Stimulated activated naive CD8-positive, alpha-beta T cell treated with anti-CD3 and anti-CD28 coated beads, Interleukin-15, Interleukin-2, amounts not matched to agents 100 U/mL and 50 U/mL, for 24 hours (primary cell): ENCODE results near the gene DDA1.
"Not testable (repeated sequence)": the region's sequence is repeated elsewhere in the genome, so short reads cannot be mapped to it uniquely, and the experiment has no call there.

Experiments
- ATAC-seq: fragments of 150-1000 bp; cut with Tn5 transposase; one replicate; pipeline ENCODE4 v1.10.0; 2021
- DNase-seq: peaks from one replicate; pipeline ENCODE4 v3.0.0; 2021

Gene DDA1

DNA sequence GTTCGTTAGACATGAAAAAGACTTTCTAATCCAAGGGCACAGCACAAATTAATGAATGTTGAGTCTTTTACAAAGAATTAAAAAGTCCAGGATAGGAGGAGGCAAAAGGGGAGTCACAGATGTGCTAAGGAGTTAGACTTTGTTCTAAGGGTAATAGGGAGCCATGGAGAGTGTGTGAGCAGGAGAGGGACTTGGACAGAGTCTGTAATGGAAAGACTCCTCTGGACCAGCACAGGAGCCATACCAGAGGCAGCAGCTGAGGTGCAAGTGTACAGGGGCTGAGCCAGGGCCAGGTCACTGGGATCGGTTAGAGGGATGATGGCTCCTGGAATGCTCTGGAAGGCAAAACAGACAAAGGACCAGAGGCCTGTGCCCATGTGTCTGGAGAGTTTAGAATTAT, 38.5 kb downstream of the DDA1 start:
- no peak for DNase-seq
- ATAC-seq = no peak

DNA sequence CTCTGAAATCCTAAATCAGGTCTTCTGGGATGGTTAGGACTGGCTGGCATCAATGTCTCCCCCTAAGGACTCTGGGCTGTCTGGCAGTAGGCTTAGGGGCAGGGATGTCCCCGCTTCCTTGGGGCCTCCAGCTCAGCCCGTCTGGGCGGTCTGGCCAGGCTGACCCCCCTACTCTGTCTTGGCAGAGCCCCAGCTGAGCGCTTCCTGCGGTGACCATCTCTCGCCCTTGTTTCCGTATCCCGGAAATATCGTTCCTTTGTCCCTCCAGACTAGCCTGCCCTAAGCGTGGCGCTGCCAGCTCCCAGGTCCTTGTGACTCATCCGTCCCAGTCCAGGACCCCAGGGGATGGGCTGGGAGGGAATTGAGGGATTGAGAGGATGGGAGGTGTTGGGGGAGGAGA, 39.3 kb downstream of the DDA1 start:
- no peak for DNase-seq
- no peak for ATAC-seq

DNA sequence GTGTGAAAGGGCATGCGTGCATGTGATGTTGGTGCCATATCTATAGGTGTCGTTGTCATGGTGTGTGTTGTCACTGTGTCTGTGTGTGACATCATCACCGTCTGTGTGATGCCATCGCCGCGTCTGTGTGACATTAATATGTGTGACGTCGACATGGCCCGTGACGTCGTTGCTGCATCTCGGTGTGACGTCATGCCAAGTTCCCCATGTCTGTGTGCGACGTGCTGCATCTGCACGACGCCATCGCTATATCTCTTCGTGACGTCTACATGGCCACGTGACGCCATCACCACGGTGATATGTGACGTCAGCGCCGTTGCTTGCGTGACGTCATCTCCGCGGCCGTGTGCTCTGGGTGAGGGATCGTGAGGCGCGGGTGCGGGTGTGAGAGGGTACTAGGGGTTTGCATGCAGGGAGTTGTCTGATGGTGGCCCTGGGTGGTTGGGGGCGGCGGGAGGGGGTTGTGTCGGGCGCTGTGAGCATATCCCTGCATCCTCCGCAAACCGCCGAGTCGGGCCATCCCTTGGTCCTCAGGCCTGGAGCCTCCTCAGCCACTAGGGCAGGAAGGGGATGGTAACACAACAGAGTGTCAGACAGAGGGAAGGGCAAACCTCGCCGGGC, 42.6 kb downstream of the DDA1 start:
- ATAC-seq = no peak
- DNase-seq = no peak

DNA sequence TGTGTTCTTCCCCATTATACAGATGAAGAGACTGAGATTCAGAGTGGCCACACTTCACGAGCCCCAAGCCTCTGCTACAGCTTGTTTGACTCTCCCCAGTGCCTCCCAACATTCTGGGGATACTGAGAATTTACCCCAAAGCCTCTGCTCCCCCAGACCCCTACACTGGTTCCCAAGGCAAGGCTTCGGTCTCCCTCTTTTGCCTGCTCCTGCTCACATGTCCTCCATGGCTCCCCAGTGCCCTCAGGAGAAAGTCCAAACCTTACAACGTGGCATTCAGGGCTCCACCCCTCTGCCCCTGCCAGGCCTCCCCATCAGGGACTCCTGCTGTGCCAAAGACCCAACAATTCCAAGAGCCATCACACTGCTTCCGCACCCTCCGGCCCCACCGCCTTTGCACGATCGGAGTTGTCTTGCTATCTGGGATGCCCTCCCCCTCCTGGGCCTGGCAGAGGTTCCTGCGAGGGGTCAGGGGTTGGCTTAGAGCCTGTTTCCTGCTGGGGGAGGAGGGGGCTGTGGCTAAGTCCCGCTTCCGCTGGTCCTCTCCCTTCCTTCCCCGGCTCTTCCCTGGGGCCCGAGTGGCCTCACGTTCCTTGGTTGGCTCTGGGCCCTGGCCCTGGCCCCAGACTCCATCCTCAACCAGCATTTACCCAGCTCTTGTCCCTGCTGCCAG, 43.4 kb downstream of the DDA1 start:
- no peak for DNase-seq
- ATAC-seq = no peak

DNA sequence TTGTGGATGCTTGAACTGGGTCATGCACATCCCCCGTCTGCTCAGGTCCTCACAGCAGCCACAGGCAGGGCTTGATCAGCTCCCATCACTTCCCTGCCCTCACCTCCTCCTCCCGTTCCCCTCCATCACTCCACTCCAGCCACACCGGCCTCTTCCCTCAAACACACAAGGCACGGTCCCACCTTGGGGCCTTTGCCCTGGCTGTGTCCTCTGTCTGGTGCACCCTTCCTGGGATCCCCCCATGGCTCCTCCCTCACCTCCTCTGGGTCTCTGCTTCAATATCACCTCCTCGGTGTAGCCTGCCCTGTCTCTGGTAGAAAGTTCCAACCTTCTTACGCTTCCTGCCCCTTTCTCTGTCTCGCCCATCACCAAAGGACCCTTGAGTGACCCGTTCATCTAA, 44.0 kb downstream of the DDA1 start:
- DNase-seq (no peak), ATAC-seq (peak; percentile 47)

DNA sequence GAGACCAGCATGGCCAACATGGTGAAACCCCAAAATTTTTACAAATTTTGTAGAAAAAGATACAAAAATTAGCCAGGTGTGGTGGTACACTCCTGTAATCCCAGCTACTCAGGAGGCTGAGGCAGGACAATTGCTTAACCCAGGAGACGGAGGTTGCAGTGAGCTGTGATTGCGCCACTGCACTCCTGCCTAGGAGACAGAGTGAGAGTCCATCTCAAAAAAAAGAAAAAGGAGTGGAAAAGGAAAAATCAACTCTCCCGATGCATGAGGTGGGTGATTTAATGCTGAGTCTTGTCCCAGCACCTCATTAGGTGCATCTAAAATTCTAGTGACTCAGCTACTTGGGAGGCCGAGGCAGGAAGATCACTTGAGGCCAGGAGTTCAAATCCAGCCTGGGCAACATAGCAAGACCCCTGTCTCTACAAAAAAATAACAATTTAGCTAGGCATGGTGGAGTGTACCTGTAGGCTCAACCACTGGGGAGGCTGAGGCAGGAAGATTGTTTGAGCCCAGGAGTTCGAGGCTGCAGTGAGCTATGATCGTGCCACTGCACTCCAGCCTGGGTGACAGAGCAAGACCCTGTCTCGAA, 47.8 kb downstream of the DDA1 start:
- ATAC-seq = no peak
- DNase-seq = no peak

DNA sequence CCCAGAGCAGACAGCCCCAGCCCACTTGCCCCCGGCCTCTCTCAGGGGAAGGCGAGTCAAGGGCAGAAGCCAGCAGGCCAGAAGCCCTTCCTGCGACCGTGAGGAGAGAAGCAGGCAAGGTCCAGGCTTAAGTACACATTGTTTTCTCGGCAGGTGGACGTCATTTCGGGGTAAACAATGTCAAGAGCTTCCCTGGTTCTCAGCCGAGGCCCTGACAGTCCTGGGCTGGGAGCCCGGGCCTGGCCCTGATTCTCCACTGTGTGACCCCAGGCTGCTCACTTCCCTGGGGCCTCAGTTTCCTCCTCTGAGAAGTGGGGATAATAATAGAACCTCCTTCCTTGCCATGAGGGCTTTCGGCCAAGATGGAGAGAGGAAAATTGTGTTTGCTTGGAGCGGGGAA, 48.4 kb downstream of the DDA1 start:
- ATAC-seq = no peak

DNA sequence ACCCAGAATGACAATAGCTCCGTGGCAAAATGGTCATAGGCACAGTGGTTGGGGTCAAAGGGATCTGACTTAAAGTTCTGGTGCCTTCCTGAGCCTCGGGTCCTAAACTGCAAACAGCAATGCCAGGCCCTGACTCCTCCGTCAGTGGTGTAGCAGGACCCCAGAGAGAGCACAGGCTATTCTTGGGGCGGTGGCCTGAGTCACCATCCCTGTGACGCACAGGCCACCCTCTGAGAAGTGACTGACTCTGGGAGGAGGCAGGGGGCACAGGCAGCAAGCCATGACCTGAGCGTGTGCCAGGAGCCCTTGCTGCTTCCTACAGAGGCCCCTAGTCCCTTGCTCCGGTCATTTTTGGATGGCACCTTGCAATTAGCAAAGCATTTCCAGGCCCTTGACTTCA, 49.0 kb downstream of the DDA1 start:
- no peak for DNase-seq
- ATAC-seq = no peak

More for the DNA sequence above, 48.4 kb downstream of the DDA1 start:
- DNase-seq = no peak

DNA sequence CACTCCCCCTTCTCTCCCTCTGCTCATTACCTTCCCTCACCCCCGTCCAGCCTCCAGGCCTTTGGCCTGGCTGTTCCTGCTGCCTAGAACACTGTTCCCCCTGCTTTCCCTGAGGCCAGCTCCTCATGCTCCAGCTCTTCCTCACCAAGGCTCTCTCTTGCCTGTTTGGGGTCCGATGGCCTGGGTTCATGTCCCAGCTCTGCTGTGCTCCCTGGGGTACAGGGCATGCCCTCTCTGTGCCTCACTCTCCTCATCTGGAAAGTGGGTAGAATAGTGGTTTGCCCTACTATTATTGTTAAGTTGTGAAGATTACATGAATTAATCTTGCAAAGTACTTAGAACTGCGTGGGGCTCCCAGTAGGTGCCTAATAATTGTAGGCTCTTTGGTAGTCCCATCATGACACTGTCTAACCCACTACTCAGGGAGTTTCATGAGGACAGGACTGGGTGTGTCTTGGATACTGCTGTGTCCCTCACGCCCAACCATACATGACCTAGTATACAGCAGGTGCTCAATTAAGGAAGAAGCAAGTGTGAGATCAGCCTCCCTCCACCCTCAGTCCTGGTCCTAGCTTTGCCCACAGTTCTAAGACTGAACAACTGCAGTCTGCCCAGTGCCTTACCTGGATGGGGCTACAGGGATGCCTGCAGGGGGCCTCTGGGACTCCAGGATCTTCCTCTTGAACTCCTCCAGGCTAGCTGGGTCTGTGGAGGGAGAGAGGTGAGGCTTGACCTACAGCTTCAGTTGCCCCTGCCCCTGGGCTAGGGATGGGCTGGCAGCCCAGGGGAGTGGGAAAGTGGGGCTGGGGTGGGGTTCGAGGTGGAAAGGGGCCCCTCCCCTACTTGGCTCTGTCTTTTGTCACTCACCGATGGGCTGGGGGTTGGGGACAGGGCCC, 50.8 kb downstream of the DDA1 start:
- DNase-seq = no peak
- no peak for ATAC-seq

DNA sequence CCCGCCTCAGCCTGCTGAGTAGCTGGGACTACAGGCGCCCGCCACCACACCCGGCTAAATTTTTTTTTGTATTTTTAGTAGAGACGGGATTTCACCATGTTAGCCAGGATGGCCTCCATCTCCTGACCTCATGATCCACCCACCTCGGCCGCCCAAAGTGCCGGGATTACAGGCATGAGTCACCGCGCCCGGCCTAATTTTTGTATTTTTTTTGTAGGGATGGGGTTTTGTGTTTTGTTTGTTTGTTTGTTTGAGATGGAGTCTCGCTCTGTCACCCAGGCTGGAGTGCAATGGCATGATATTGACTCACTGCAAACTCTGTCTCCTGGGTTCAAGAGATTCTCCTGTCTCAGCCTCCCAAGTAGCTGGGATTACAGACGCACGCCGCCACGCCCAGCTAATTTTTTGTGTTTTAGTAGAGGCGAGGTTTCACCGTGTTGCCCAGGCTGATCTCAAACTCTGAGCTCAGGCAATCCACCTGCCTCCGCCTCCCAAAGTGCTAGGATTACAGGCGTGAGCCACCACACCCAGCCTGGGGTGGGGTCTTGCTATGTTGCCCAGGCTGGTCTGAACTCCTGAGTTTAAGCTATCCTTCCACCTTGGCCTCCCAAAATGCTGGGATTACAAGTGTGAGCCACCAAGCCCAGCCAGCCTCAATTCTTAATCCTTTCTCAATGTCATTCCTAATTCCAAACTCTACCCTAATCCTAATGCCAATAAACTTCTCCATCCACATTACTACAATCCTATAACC, 54.7 kb downstream of the DDA1 start:
- DNase-seq, ATAC-seq: not testable (repeated sequence)

DNA sequence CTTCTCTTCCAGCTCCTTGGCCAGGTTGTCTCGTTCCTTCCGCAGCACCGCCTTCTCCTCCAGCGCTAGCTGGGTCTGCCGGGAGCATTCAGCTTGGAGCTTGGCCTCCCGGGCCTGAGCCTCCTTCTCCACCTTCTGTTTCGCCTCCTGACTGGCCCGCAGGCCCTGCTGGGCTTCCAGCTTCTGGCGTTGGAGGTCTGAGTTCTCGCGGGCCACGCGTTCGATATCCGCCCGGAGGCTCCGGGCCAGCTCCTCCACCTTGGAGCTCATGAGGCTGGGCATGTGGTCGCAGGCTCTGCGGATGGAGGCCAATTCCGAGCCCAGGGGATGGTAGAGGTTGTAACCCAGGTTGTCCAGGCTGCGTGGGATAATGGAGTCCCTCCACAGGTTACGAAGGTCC, 56.0 kb downstream of the DDA1 start:
- no peak for DNase-seq
- ATAC-seq = peak; percentile 19

DNA sequence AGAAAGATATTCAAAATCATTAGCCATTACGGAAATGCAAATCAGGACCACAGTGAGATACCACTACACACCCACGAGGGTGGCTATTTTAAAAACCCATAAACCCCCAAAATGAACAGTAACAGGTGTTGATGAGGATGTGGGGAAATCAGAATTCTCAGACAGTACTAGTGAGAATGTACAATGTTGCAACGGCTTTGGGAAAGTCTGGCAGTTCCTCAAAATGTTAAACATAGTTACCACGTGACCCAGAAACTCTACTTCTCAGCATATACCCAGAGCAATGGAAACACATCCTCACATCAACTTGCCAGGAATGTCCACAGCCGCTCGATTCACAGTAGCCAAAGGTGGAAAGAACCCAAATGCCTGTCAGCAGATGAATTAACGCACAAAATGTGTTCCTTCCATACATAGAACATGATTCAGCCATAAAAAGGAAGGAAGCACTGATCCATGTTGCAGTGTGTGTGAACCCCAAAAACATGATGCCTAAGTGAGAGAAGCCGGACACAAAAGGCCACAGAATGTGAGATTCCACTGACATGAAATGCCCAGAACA, 60.7 kb downstream of the DDA1 start:
- DNase-seq = no peak

More for the DNA sequence above, 60.7 kb downstream of the DDA1 start:
- peak; percentile 28 for ATAC-seq
